Measurements from ENCODE around the gene PLCH1. TPM values are rescaled to one million over a fixed set of nuclear protein-coding genes. Genes with fewer than 3 reads are reported as not detected.

The PLCH1 gene
- total and polyA plus RNA-seq, 2 of the 13 experiments (the other 11 are each of a cell fraction or from before 2014, with no cell fraction given) = 2.0 to 3.0 TPM

- intact Hi-C loops (cut with micrococcal nuclease; ENCODE audit: unreplicated experiment) = loop anchor here (2.0 kb wide), 1 partner anchor 282 kb away; no protein-coding TSS in a partner anchor
- WGBS (ENCODE audit: low lambda C conversion rate) = 32% methylated on average over 4 of the region's 4 CpGs
These were observed 324.5 kb downstream of the PLCH1 start for GRCh38 chr3:155420406-155420805.

More at GRCh38 chr3:155420406-155420805, 324.5 kb downstream of the PLCH1 start:
- no peaks in the 10 kb centered on the region for H3K9me3 ChIP-seq (ENCODE audit: low read length)
- H4K20me1 ChIP-seq (ENCODE audit: insufficient read depth, low read length) = no peaks in the 10 kb centered on the region
- CTCF ChIA-PET (ENCODE audit: low intra/inter-chr PET ratio, low total read pairs) = interaction anchor here (1.3 kb wide), 1 partner anchor 281 kb away, joined by 6 read pairs; no protein-coding TSS in a partner anchor
- H3K4me3 ChIP-seq (replicated peaks in 1 of 3; ENCODE audit: insufficient read depth in 1 of 3, low read depth in 2 of 3, low read length in 3 of 3) = no peak overlapping the region
- no TSS peak for BruUV-seq (replicated peaks)
- H2AFZ ChIP-seq (ENCODE audit: low read length) = no peak overlapping the region
- FAIRE-seq (no peak), ATAC-seq (no peak), DNase-seq (ENCODE audit: low spot score) (no peak)
- no peaks in the 10 kb centered on the region; the same call in 1 of the 2 replicates for H3K4me1 ChIP-seq (ENCODE audit: insufficient read depth, low read length)
- no peak overlapping the region for H3K9ac ChIP-seq (ENCODE audit: insufficient read depth, low read depth, low read length)
- no peak for TF ChIP-seq ZMYM4 (CRISPR knock-in tag; IDR thresholded peaks at IDR 0.05)
- no peak for TF ChIP-seq REXO4 (CRISPR knock-in tag; IDR thresholded peaks at IDR 0.05; ENCODE audit: borderline replicate concordance)
- TF ChIP-seq HBP1 (CRISPR knock-in tag; IDR thresholded peaks at IDR 0.05; ENCODE audit: low read depth) = no peak
- TF ChIP-seq ZNF652 (CRISPR knock-in tag; IDR thresholded peaks at IDR 0.05; ENCODE audit: borderline replicate concordance, low read depth) = no peak
- no peak for TF ChIP-seq HNRNPL (IDR thresholded peaks at IDR 0.05; ENCODE audit: low read depth, low read length)
- TF ChIP-seq ZNF784 (CRISPR knock-in tag; IDR thresholded peaks at IDR 0.05; ENCODE audit: borderline replicate concordance) = no peak
- TF ChIP-seq ZNF362 (CRISPR knock-in tag; IDR thresholded peaks at IDR 0.05; ENCODE audit: borderline replicate concordance) = no peak
- no peak for TF ChIP-seq ZBTB44 (CRISPR knock-in tag; IDR thresholded peaks at IDR 0.05)
- no peak for TF ChIP-seq MXD4 (CRISPR knock-in tag; IDR thresholded peaks at IDR 0.05)
- no peak for TF ChIP-seq ZFYVE20 (CRISPR knock-in tag; IDR thresholded peaks at IDR 0.05; ENCODE audit: borderline replicate concordance, low read depth)
- TF ChIP-seq AGO1 (IDR thresholded peaks at IDR 0.05; ENCODE audit: low read depth, low read length, poor library complexity, severe bottlenecking) = no peak
- no peak for TF ChIP-seq TRIM22 (IDR thresholded peaks at IDR 0.05)
- no peak for TF ChIP-seq JUN (CRISPR knock-in tag; IDR thresholded peaks at IDR 0.05)
- no peak overlapping the region for H3K4me2 ChIP-seq (ENCODE audit: low read depth, low read length)
- no peaks in the 10 kb centered on the region; a peak in 1 of 5 replicates for H3K27me3 ChIP-seq (ENCODE audit: control insufficient read depth in 1 of 2, insufficient read depth in 2 of 2, low read length in 2 of 2)
- H3K36me3 ChIP-seq (replicated peaks in 1 of 2; ENCODE audit: control insufficient read depth in 1 of 2, insufficient read depth in 2 of 2, low read length in 2 of 2) = no peaks in the 10 kb centered on the region
- H3K79me2 ChIP-seq (ENCODE audit: insufficient read depth, low read length) = no peaks in the 10 kb centered on the region
- no peak overlapping the region for H3K27ac ChIP-seq (ENCODE audit: extremely low read length, insufficient read depth, low read length)
- in situ Hi-C loops (cut with HindIII; ENCODE audit: extremely low pct_ligation_motif_present, low pct_unique_long_range_greater_than_20kb) = no loop called here
- POLR2A ChIA-PET = no interaction called here

Measured in HepG2 (cell line).